ENCODE data around the gene DPP4. TPM values are rescaled to one million over a fixed set of nuclear protein-coding genes. Genes with fewer than 3 reads are reported as not detected.

The DPP4 gene
- total RNA-seq, 4 donors from 2014 or later = 1.6 to 5.3 (median 3.8) TPM

- 54% methylated on average over 5 of the region's 5 CpGs for WGBS
- Histone ChIP-seq H3K4me1 (peaks cover 42% of the 10 kb centered on the region), H3K27ac (peak overlapping the region; percentile 53), H3K9me3 (no peaks in the 10 kb centered on the region), H3K36me3 (no peaks in the 10 kb centered on the region), H3K27me3 (no peaks in the 10 kb centered on the region), H3K4me3 (no peak overlapping the region)
- TF ChIP-seq CTCF (IDR thresholded peaks at IDR 0.05) = no peak
- no peak for TF ChIP-seq POLR2AphosphoS5 (IDR thresholded peaks at IDR 0.05)
- TF ChIP-seq POLR2A (IDR thresholded peaks at IDR 0.05) = no peak
- no peak for TF ChIP-seq EP300 (IDR thresholded peaks at IDR 0.05)
- DNase-seq (ENCODE audit: low spot score in 2 of 2) = no peak
Observed at GRCh38 chr2:162092008-162092390, 18.0 kb upstream of the DPP4 start.

GRCh38 chr2:162091325-162092007 lies 17.5 kb upstream of the DPP4 start:
- no peak for DNase-seq (ENCODE audit: low spot score in 2 of 2)
- Histone ChIP-seq H3K27ac (peak overlapping the region; percentile 59), H3K4me1 (peaks cover 42% of the 10 kb centered on the region), H3K27me3 (no peaks in the 10 kb centered on the region), H3K9me3 (no peaks in the 10 kb centered on the region), H3K36me3 (no peaks in the 10 kb centered on the region), H3K4me3 (no peak overlapping the region)
- TF ChIP-seq POLR2A (IDR thresholded peaks at IDR 0.05) = no peak
- no peak for TF ChIP-seq EP300 (IDR thresholded peaks at IDR 0.05)
- no peak for TF ChIP-seq CTCF (IDR thresholded peaks at IDR 0.05)
- no peak for TF ChIP-seq POLR2AphosphoS5 (IDR thresholded peaks at IDR 0.05)
- WGBS = 55% methylated on average over 7 of the region's 7 CpGs

GRCh38 chr2:162090109-162090508 lies 16.1 kb upstream of the DPP4 start:
- Histone ChIP-seq H3K9me3 (no peaks in the 10 kb centered on the region), H3K36me3 (no peaks in the 10 kb centered on the region), H3K4me3 (no peak overlapping the region), H3K27ac (no peak overlapping the region), H3K27me3 (no peaks in the 10 kb centered on the region), H3K4me1 (peaks cover 42% of the 10 kb centered on the region)
- 21% methylated on average over 1 of the region's 1 CpG for WGBS
- no peak for DNase-seq (ENCODE audit: low spot score in 2 of 2)
- no peak for TF ChIP-seq CTCF (IDR thresholded peaks at IDR 0.05)
- no peak for TF ChIP-seq EP300 (IDR thresholded peaks at IDR 0.05)
- no peak for TF ChIP-seq POLR2AphosphoS5 (IDR thresholded peaks at IDR 0.05)
- TF ChIP-seq POLR2A (IDR thresholded peaks at IDR 0.05) = no peak

GRCh38 chr2:162086904-162087303 lies 12.9 kb upstream of the DPP4 start:
- TF ChIP-seq POLR2AphosphoS5 (IDR thresholded peaks at IDR 0.05) = no peak
- TF ChIP-seq EP300 (IDR thresholded peaks at IDR 0.05) = no peak
- TF ChIP-seq POLR2A (IDR thresholded peaks at IDR 0.05) = no peak
- TF ChIP-seq CTCF (IDR thresholded peaks at IDR 0.05) = no peak
- no peak overlapping the region for H3K27ac ChIP-seq
- WGBS = 81% methylated on average over 2 of the region's 2 CpGs
- no peaks in the 10 kb centered on the region for H3K9me3 ChIP-seq
- DNase-seq (ENCODE audit: low spot score in 2 of 2) = no peak
- H3K36me3 ChIP-seq = no peaks in the 10 kb centered on the region
- H3K27me3 ChIP-seq = no peaks in the 10 kb centered on the region
- H3K4me1 ChIP-seq = peaks cover 24% of the 10 kb centered on the region
- no peak overlapping the region for H3K4me3 ChIP-seq

- DNase-seq (ENCODE audit: low spot score in 2 of 2) = no peak
- H3K4me1 ChIP-seq = peaks cover 8% of the 10 kb centered on the region
- H3K9me3 ChIP-seq = no peaks in the 10 kb centered on the region
- no peaks in the 10 kb centered on the region for H3K27me3 ChIP-seq
- H3K4me3 ChIP-seq = no peak overlapping the region
- TF ChIP-seq POLR2A (IDR thresholded peaks at IDR 0.05) (no peak), CTCF (IDR thresholded peaks at IDR 0.05) (no peak), POLR2AphosphoS5 (IDR thresholded peaks at IDR 0.05) (no peak), EP300 (IDR thresholded peaks at IDR 0.05) (no peak)
- no peak overlapping the region for H3K27ac ChIP-seq
- WGBS = 66% methylated on average over 3 of the region's 3 CpGs
- no peaks in the 10 kb centered on the region for H3K36me3 ChIP-seq
Observed at GRCh38 chr2:162085090-162085891, 11.3 kb upstream of the DPP4 start.
